Glutamatergic neuron (in vitro differentiated cells): ENCODE data around the gene ATP6V0D1. TPM values are rescaled to one million over a fixed set of nuclear protein-coding genes. Genes with fewer than 3 reads are reported as not detected.
A peak's percentile ranks its signal among the peaks of the same experiment; 100 is the strongest.
"Not testable (repeated sequence)": the region's sequence is repeated elsewhere in the genome, so short reads cannot be mapped to it uniquely, and the experiment has no call there.

Source experiments
- DNase-seq: peaks from one replicate; pipeline ENCODE4 v3.0.0; 2022
- H3K27ac Mint-ChIP-seq: one replicate; pipeline ENCODE4 v1.8.0; 2020; ENCODE audit warnings: mild to moderate bottlenecking, mixed read lengths, inconsistent platforms; ENCODE audit not compliant: unreplicated experiment
- H3K27me3 Mint-ChIP-seq: one replicate; pipeline ENCODE4 v1.8.0; 2020; ENCODE audit warnings: mild to moderate bottlenecking, moderate library complexity, mixed read lengths, inconsistent platforms; ENCODE audit not compliant: unreplicated experiment
- H3K36me3 Mint-ChIP-seq: one replicate; pipeline ENCODE4 v1.8.0; 2020; ENCODE audit warnings: mild to moderate bottlenecking, mixed read lengths, inconsistent platforms; ENCODE audit not compliant: unreplicated experiment
- H3K4me1 Mint-ChIP-seq: one replicate; pipeline ENCODE4 v1.8.0; 2020; ENCODE audit warnings: mild to moderate bottlenecking, low read depth, mixed read lengths, inconsistent platforms; ENCODE audit not compliant: unreplicated experiment
- H3K4me3 Mint-ChIP-seq: one replicate; pipeline ENCODE4 v1.8.0; 2020; ENCODE audit warnings: mild to moderate bottlenecking, mixed read lengths, inconsistent platforms; ENCODE audit not compliant: unreplicated experiment
- H3K9me3 Mint-ChIP-seq: one replicate; pipeline ENCODE4 v1.8.0; 2020; ENCODE audit warnings: mild to moderate bottlenecking, moderate library complexity, mixed read lengths, inconsistent platforms; ENCODE audit not compliant: unreplicated experiment
- CTCF ChIP-seq: fragments of 200-600 bp; sonication (generic); IDR thresholded peaks from one replicate; pipeline ENCODE4 v1.5.0; 2021; ENCODE audit not compliant: partially characterized antibody, unreplicated experiment
- total RNA-seq: library from RNA; stranded (reverse); fragmentation: NEBNext Ultra II Directional; extraction: Animal tissue kit (Norgen Biotek cat#: 25700); gene quantifications from one replicate; pipeline ENCODE4 v1.2.1, GENCODE V29; 2021; ENCODE audit not compliant: unreplicated experiment

ATP6V0D1 gene
- total RNA-seq, 1 donor from 2014 or later = 111 TPM

- H3K27me3 Mint-ChIP-seq = peaks cover 4% of the 10 kb centered on the region
- H3K4me1 Mint-ChIP-seq = peaks cover 21% of the 10 kb centered on the region
- H3K27ac Mint-ChIP-seq = no peak overlapping the region
- peaks cover 5% of the 10 kb centered on the region for H3K9me3 Mint-ChIP-seq
- H3K4me3 Mint-ChIP-seq = no peak overlapping the region
- TF ChIP-seq CTCF = no peak
- DNase-seq = no peak
- no peaks in the 10 kb centered on the region for H3K36me3 Mint-ChIP-seq
Observed at GRCh38 chr16:67419931-67420330, 61.0 kb downstream of the ATP6V0D1 start.

- Mint-ChIP-seq H3K9me3 (peaks cover 5% of the 10 kb centered on the region), H3K27ac (no peak overlapping the region), H3K4me1 (peaks cover 17% of the 10 kb centered on the region), H3K4me3 (peak overlapping the region; percentile 18), H3K27me3 (peaks cover 4% of the 10 kb centered on the region), H3K36me3 (no peaks in the 10 kb centered on the region)
- no peak for TF ChIP-seq CTCF
- DNase-seq = no peak
Observed at GRCh38 chr16:67419502-67419901, 61.5 kb downstream of the ATP6V0D1 start.

GRCh38 chr16:67417333-67418061 lies 63.5 kb downstream of the ATP6V0D1 start:
- no peak for TF ChIP-seq CTCF
- no peak for DNase-seq
- Mint-ChIP-seq H3K4me3 (no peak overlapping the region), H3K4me1 (peaks cover 5% of the 10 kb centered on the region), H3K36me3 (no peaks in the 10 kb centered on the region), H3K27me3 (peaks cover under 1% of the 10 kb centered on the region), H3K27ac (no peak overlapping the region), H3K9me3 (peaks cover 5% of the 10 kb centered on the region)

GRCh38 chr16:67415872-67416793 lies 64.8 kb downstream of the ATP6V0D1 start, which contains the start of gene ZDHHC1:
Gene ZDHHC1 (minus strand): TSS chr16:67416477. CDS start chr16:67407775, 8,702 bp downstream.
- Mint-ChIP-seq H3K4me3 (peak within 1 kb of the TSS; percentile 89), H3K27me3 (no peaks in the 10 kb centered on the region), H3K36me3 (no peaks in the 10 kb centered on the region), H3K4me1 (peaks cover 3% of the 10 kb centered on the region), H3K9me3 (peaks cover 6% of the 10 kb centered on the region), H3K27ac (peak within 1 kb of the TSS; percentile 41)
- peak; percentile 50 for TF ChIP-seq CTCF
- DNase-seq = peak; percentile 84

GRCh38 chr16:67415421-67415820 lies 65.5 kb downstream of the ATP6V0D1 start:
- H3K27me3 Mint-ChIP-seq, H3K36me3 Mint-ChIP-seq, DNase-seq, H3K4me1 Mint-ChIP-seq, H3K9me3 Mint-ChIP-seq: not testable (repeated sequence)
- Mint-ChIP-seq H3K4me3 (peak overlapping the region; percentile 81), H3K27ac (peak overlapping the region; percentile 39)
